Keratinocyte (primary cell): ENCODE measurements around the gene FMR1NB.

Experiments
- CTCF ChIP-seq, 3 experiments: IDR thresholded peaks in 1 of 3; conservative IDR thresholded peaks in 1 of 3; optimal IDR thresholded peaks in 1 of 3; 2 replicates in 2 of 3; 3 replicates in 1 of 3; pipeline versions ENCODE3 to v1.5.1; 2011; ENCODE audit warnings: low read length in 3 of 3, mild to moderate bottlenecking in 3 of 3, moderate library complexity in 2 of 3, control low read depth in 1 of 3, inconsistent platforms in 1 of 3; ENCODE audit not compliant: insufficient read depth in 2 of 3; ENCODE audit errors: extremely low read depth in 1 of 3
- EZH2 ChIP-seq: IDR thresholded peaks from one replicate; pipeline ENCODE4 v1.6.1; 2012; ENCODE audit warnings: inconsistent platforms, mild to moderate bottlenecking, low read length, moderate library complexity

- TF ChIP-seq CTCF (optimal IDR thresholded peaks at IDR 0.05 in 1 of 3, IDR thresholded peaks at IDR 0.05 in 1 of 3, conservative IDR thresholded peaks at IDR 0.05 in 1 of 3; ENCODE audit: extremely low read depth in 1 of 3, insufficient read depth in 2 of 3, low read length in 3 of 3) (no peak), EZH2 (no peak)
Observed at GRCh38 chrX:147935156-147935758, 45.9 kb upstream of the FMR1NB start.
